ENCODE measurements around the gene APCDD1L.
"Not testable (repeated sequence)": the region's sequence is repeated elsewhere in the genome, so short reads cannot be mapped to it uniquely, and the experiment has no call there.

Gene APCDD1L

GRCh38 chr20:58518387-58518786 is 3.2 kb upstream of the APCDD1L start:
- no peak for DNase-seq (ENCODE audit: low read depth in 2 of 3, low spot score in 1 of 3)

- no peak for DNase-seq (ENCODE audit: low read depth in 2 of 3, low spot score in 1 of 3)
These were observed 622 bp downstream of the APCDD1L start for GRCh38 chr20:58514321-58515232.

GRCh38 chr20:58513580-58514285 is 1.5 kb downstream of the APCDD1L start:
- DNase-seq (ENCODE audit: low read depth in 2 of 3, low spot score in 1 of 3): no peak

DNA sequence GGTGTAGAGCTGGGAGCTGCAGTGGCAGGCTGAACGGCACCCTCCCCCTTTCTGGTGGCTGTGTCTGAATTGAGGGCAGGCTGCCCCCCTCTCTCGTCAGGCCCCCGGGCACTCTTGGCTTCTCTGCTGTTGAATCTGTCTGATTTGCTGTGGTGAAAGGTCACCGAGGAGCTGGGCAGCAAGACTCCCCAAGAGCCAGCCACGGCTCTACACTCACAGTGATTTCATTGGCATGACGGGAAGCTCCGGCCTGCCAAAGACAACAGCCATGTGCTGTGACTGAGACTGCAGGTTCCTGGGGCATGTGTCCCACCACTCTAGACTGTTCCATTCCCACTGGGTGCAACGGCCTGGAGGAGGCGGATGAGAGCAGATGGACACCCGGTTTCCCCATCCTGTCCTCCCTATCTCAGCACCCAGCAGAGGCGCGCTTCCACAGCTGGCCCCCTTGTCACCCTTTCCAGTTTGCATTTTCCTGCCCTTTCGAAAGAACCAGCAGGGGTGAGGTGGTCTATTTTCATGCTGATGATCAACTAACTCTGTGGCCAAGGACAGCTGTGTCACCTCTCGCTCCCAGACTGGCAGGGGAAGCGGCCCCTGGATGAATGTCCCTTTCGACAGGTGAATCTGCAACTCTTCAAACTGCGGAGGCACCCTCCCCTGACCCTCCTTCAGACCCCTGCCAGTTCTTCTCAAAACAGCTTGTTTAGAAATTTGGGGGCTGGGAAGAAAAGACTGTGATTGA is 2.2 kb downstream of the APCDD1L start:
- DNase-seq (ENCODE audit: low read depth in 2 of 3, low spot score in 1 of 3): no peak

- DNase-seq (ENCODE audit: low read depth in 2 of 3, low spot score in 1 of 3): no peak
These were observed 3.3 kb downstream of the APCDD1L start for GRCh38 chr20:58511861-58512260.

GRCh38 chr20:58511364-58511763 is 3.8 kb downstream of the APCDD1L start:
- no peak for DNase-seq (ENCODE audit: low read depth in 2 of 3, low spot score in 1 of 3)

- no peak for DNase-seq (ENCODE audit: low read depth in 2 of 3, low spot score in 1 of 3)
These were observed 4.3 kb downstream of the APCDD1L start for GRCh38 chr20:58510921-58511320.

- no peak for DNase-seq (ENCODE audit: low read depth in 2 of 3, low spot score in 1 of 3)
These were observed 6.3 kb downstream of the APCDD1L start for GRCh38 chr20:58508762-58509395.

GRCh38 chr20:58506999-58507398 is 8.2 kb downstream of the APCDD1L start:
- not testable (repeated sequence) for DNase-seq (ENCODE audit: low read depth in 2 of 3, low spot score in 1 of 3)

- DNase-seq (ENCODE audit: low read depth in 2 of 3, low spot score in 1 of 3): no peak
These were observed 10.6 kb downstream of the APCDD1L start for GRCh38 chr20:58504566-58504965.

GRCh38 chr20:58503668-58504067 is 11.5 kb downstream of the APCDD1L start:
- no peak for DNase-seq (ENCODE audit: low read depth in 2 of 3, low spot score in 1 of 3)

DNA sequence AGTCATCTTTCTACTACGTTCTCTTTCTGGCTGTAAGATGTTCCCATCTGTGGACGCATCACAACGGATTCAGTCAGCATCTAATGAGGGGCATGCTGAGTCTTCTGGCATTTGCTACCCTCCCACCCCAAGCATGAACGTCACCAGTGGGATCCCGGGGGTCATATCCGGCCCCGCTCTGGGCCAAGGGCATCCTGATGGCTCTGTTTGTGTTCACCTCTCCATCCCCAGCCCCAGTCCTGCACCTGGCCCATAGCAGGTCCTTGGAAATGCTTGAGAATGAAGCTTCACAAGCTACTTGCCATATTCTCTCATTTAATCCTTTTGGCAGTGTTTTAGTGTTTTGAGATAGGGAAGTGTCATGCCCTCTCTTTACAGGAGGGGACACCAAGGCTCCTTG is 14.9 kb downstream of the APCDD1L start:
- no peak for DNase-seq (ENCODE audit: low read depth in 2 of 3, low spot score in 1 of 3)

GRCh38 chr20:58498470-58499068 is 16.6 kb downstream of the APCDD1L start:
- no peak for DNase-seq (ENCODE audit: low read depth in 2 of 3, low spot score in 1 of 3)

DNA sequence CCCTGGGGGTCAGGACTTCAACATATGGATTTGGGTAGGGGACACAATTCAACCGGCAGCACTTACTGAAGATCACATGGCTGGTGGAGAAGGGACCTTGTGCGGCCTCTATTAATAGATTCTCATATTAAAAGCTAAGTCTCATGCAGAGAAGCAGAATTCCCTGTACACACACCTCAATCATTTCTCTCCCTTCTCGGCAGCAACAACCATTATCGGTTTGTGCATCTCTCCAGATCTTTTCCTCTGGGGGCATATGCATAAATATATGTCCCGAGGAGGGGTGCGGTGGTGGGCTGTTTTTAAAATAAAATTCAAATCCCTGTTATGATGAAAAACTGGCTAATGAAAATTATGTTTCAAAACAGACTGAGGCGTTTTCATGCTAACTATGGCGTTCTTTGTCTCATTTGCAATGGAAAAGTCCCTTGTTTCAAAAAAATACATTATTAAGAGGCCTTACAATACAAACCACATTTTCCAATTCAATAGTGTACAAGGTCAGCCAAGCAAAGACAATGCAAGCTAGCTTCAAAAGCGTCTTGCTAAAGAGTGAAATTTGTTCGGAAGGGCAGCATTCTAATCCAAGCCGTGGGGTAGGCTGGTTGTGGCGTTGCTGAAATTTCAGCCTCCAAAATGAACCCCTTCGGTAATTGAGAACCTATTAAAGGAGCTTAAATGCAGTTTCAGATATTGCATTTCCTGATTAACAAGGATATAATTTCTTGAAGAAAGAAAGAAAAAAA is 17.3 kb downstream of the APCDD1L start:
- no peak for DNase-seq (ENCODE audit: low read depth in 2 of 3, low spot score in 1 of 3)

- DNase-seq (ENCODE audit: low read depth in 2 of 3, low spot score in 1 of 3): no peak
These were observed 18.0 kb downstream of the APCDD1L start for GRCh38 chr20:58497076-58497641.

- DNase-seq (ENCODE audit: low read depth in 2 of 3, low spot score in 1 of 3): no peak
These were observed 18.8 kb downstream of the APCDD1L start for GRCh38 chr20:58496429-58496769.

DNA sequence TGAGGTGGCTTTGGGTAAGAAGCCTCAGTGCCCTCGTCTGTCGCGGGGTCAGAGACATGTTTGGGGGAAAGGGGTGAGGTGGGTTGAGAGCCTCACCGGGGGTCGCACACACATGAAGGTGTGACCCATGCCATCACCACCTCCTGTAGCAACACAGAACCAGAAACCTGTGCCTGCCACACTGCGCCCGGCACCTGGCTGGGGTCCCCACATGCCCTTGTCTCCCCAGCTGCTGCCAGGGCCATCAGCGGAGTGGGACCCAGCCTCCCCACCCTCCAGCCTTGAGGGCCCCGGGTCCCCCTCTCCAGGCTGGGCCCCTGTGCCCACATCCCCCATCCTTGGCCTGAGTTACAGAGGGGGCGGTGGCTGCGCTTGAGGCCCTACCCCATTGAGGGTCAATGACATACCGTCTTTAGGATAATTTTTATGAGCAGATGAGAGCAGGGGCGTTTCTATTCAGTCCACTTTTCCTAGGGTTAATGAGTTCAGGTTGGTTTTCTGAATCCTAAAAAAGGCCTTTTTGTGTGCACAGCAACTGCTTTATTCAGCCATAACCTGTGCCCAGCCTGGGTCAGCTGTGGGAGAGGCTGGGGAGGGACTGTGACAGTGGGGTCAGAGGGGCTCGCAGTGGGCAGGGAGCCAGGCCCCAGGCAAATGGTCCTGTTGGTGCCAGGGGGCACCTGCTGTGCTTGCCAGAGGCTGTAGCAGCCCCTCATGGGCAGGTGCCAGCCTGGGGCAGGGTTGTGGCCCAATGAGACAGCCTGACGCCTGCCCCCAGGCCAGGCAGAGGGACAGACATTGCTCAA is 19.4 kb downstream of the APCDD1L start:
- DNase-seq (ENCODE audit: low read depth in 2 of 3, low spot score in 1 of 3): no peak

DNA sequence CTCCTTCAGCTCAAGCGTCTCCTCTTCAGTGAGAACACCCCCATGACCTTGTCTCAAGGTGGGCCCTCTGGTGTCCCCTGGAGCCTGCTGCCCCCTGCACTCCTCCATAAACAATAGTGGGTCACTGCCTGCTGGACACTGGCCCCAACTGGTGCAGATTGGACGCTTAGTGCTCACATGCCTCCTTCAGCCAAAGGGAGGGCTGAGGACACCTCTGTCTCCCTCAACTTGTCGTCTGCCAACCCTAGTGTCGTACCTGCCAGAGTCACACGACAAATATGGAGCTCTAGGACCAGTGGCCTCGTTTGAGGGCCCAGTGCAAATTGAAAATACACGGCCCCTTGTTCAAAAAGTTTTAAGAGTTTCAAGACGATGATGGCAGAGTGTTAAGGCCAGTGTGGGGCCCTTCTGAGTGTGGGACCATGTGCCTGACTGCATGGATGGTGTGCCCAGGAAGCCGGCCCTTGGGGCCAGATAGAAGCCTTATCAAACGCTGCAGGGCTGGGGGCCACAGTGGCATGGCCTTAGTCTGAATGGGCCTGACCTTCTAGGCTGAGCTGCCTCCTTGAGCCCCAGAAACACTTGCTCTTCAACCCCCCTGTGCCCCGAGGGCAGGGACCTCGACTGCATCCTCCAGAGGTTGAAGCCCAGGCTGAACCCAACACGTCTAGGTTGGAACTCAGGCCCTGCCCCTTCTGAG is 20.1 kb downstream of the APCDD1L start:
- no peak for DNase-seq (ENCODE audit: low read depth in 2 of 3, low spot score in 1 of 3)

All from stimulated activated CD4-positive, alpha-beta T cell treated with anti-CD3 and anti-CD28 coated beads, Interleukin-12 subunit alpha, Interleukin-12 subunit beta, amount 100 ng/mL, for 48 hours (primary cell).